ENCODE measurements around the gene ERVFRD-1.
"Not testable (repeated sequence)": the region's sequence is repeated elsewhere in the genome, so short reads cannot be mapped to it uniquely, and the experiment has no call there.

ERVFRD-1 gene

DNA sequence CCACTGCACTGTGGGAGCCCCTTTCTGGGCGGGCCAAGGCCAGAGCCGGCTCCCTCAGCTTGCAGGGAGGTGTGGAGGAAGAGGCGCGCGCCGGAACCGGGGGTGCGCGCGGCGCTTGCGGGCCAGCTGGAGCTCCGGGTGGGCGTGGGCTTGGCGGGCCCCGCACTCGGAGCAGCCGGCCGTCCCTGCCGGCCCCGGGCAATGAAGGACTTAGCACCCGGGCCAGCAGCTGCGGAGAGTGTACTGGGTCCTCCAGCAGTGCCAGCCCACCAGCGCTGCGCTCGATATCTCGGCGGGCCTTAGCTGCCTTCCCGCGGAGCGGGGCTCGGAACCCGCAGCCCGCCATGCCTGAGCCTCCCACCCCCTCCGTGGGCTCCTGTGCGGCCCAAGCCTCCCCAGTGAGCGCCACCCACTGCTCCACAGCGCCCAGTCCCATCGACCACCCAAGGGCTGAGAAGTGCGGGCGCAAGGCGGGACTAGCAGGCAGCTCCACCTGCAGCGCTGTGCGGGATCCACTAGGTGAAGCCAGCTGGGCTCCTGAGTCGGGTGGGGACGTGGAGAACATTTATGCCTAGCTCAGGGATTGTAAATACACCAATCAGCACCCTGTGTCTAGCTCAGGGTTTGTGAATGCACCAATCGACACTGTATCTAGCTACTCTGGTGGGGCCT, 24.2 kb downstream of the ERVFRD-1 start:
- DNase-seq: not testable (repeated sequence)

GRCh38 chr6:11085758-11086435, 25.6 kb downstream of the ERVFRD-1 start:
- DNase-seq: no peak

DNA sequence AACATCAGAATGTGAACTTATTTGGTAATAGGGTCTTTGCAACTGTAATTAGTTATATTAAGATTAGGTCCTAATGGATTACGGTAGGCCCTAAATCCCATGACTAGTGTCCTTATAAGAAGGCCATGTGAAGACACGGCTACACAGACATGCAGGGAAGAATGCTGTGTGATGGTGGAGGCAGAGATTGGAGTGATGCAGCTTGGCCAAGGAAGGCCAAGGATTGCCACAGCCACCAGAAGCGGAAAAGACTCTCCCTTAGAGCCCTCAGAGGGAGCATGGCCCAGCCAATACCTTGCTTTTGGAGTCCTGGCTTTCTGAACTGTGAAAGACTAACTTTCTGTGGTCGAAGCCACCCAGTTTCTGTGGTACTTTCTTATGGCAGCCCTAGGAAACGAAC, 27.6 kb downstream of the ERVFRD-1 start:
- DNase-seq: no peak

GRCh38 chr6:11083491-11083890, 28.0 kb downstream of the ERVFRD-1 start:
- no peak for DNase-seq

- no peak for DNase-seq
Measured at GRCh38 chr6:11080296-11080695, 31.2 kb downstream of the ERVFRD-1 start.

GRCh38 chr6:11078266-11078665, 33.3 kb downstream of the ERVFRD-1 start:
- no peak for DNase-seq

DNA sequence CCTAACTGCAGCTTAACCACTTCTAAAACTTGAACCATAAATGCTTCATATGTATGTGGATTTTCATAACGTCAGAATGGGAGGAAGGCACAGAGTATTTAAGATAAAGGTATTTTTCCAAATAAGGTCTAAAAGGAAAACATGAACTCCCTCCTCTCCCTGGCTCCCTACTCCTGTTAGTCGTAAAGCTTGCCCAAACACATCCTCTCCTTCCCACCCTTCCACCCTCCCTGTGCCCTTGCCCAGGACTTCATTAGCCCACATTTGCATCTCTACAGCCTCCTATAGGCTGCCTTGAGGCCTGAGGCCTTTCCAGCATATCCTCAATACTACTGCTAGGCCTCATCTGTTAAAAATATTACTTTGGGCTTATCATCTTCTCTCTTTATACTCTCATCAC, 35.0 kb downstream of the ERVFRD-1 start:
- no peak for DNase-seq

- no peak for DNase-seq
Measured at GRCh38 chr6:11072101-11072500, 39.4 kb downstream of the ERVFRD-1 start.

- DNase-seq: no peak
Measured at GRCh38 chr6:11069760-11070159, 41.8 kb downstream of the ERVFRD-1 start.

GRCh38 chr6:11067348-11067747, 44.2 kb downstream of the ERVFRD-1 start:
- DNase-seq: no peak

- no peak for DNase-seq
Measured at GRCh38 chr6:11066505-11067347, 44.8 kb downstream of the ERVFRD-1 start.

- DNase-seq: no peak
Measured at GRCh38 chr6:11065436-11066202, 45.9 kb downstream of the ERVFRD-1 start.

DNA sequence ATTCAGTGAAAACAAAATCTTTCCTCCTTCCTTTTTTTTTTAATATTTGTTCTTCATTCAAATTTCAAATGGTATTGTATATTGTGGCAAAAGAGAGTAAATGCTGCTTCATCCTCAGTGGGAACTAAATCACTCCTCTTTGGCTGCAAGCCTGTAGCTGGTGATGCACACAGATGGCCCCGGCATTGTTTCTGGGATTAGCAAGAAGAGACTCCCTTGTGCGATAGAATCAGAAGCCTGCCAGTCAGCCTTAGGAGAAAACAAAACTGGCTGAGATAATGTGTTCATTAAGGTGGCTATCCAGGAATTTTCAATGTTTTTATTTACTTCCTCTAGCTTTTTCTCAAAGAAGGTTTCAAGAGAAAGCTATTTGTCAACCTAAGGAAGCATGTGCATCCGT, 46.7 kb downstream of the ERVFRD-1 start:
- no peak for DNase-seq

DNA sequence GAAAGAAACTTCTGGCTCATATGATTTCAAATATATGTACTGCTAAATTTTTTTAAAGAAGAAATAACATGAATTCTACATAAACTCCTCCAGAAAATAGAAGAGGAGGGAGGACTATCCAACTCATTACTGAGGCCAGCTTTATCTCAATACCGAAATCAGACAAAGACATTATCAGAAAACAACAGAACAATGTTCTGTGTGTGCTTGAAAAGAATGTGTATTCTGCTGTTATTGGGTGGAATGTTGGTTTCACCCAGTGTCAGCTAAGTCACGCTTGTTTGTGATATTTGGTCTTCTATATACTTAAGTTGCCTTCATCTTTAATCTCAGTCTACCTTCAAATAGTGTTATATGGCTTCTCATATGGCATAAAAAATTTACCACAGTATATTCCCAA, 48.8 kb downstream of the ERVFRD-1 start:
- DNase-seq: no peak

- DNase-seq: no peak
Measured at GRCh38 chr6:11062083-11062482, 49.4 kb downstream of the ERVFRD-1 start.

GRCh38 chr6:11058406-11058805, 53.1 kb downstream of the ERVFRD-1 start:
- DNase-seq: no peak

GRCh38 chr6:11056871-11057270, 54.7 kb downstream of the ERVFRD-1 start:
- no peak for DNase-seq

DNA sequence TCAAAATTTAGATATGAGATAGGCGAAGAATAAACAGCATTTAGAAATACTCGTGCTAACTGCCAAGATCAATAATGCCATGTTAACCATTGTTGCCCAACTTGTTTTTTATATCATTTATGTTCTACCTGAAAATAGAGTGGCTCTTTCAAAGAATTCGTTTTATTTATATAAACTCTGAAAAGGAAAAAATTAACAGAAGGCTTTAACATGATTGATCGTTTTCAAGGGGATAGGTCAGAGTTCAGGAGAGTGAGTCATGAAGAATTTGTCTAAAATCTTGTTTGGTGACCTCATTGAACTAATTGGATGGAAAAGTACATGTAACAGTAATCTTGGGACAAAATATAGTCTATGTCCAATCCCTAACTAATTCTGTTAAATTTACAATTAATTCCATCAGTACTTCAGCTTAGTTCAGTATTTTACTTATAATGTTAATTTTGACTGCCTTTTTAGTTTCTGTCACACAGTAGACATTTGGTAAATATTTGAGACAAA, 56.3 kb downstream of the ERVFRD-1 start:
- no peak for DNase-seq

- DNase-seq: no peak
Measured at GRCh38 chr6:11054722-11055121, 56.8 kb downstream of the ERVFRD-1 start.

GRCh38 chr6:11053307-11053706, 58.2 kb downstream of the ERVFRD-1 start:
- DNase-seq: no peak
